Bronchial epithelial cell (primary cell): ENCODE results near the gene PPP3R1. TPM values are rescaled to one million over a fixed set of nuclear protein-coding genes. Genes with fewer than 3 reads are reported as not detected.

Experiments used
- DNase-seq: peaks from one replicate; pipeline ENCODE4 v3.0.0-alpha.2; 2010; ENCODE audit warnings: low read depth
- FAIRE-seq: peaks from 2 replicates; lab custom pipeline; 2011; peaks lifted over from hg19 to GRCh38; lab: Jason Lieb, UNC
- H3K27me3 ChIP-seq: 2 replicates; pipeline ENCODE4 v1.5.1; 2011; ENCODE audit warnings: low read length; ENCODE audit not compliant: control insufficient read depth, insufficient read depth
- H3K36me3 ChIP-seq: 2 replicates; pipeline ENCODE4 v1.5.1; 2011; ENCODE audit warnings: low read length; ENCODE audit not compliant: control insufficient read depth, insufficient read depth
- H3K4me3 ChIP-seq: 2 replicates; pipeline ENCODE4 v1.5.1; 2011; ENCODE audit warnings: mild to moderate bottlenecking, low read depth, low read length, control low read depth
- total RNA-seq: library from RNA; depleted of rRNA; stranded (reverse); fragments of >200 nt; gene quantifications from 2 replicates; pipeline ENCODE4 v1.2.1, GENCODE V29; 2014
- TF ChIP-seq, protein P1 (sequence below): IDR thresholded peaks from 2 replicates; pipeline ENCODE4 v1.5.1; 2011; ENCODE audit warnings: mild to moderate bottlenecking, moderate library complexity, low read length, control low read depth, inconsistent platforms; ENCODE audit not compliant: insufficient read depth, severe bottlenecking

PPP3R1 gene
- total RNA-seq, 1 donor from 2014 or later, result 19.2 TPM

DNA sequence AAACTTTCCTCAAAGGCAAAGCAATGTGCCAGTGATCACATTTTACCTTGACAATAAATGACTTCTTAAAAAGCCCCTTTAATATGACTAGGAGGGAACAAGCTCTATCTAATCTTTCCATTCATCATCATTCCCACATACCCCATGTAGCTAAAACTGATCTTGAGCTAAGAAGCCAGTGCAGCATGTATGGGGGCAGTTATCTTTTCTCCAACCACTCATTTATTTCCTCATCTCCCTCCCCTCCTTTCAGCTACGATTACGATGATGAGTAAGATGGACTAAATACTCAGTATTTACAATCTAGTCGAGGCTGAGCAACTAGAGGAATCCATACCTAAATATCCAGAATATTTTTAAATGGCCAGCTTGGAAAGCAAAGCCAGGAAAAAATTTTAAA lies 59.2 kb downstream of the PPP3R1 start:
- FAIRE-seq, result no peak
- no peak overlapping the region for H3K4me3 ChIP-seq
- TF ChIP-seq, protein P1, sequence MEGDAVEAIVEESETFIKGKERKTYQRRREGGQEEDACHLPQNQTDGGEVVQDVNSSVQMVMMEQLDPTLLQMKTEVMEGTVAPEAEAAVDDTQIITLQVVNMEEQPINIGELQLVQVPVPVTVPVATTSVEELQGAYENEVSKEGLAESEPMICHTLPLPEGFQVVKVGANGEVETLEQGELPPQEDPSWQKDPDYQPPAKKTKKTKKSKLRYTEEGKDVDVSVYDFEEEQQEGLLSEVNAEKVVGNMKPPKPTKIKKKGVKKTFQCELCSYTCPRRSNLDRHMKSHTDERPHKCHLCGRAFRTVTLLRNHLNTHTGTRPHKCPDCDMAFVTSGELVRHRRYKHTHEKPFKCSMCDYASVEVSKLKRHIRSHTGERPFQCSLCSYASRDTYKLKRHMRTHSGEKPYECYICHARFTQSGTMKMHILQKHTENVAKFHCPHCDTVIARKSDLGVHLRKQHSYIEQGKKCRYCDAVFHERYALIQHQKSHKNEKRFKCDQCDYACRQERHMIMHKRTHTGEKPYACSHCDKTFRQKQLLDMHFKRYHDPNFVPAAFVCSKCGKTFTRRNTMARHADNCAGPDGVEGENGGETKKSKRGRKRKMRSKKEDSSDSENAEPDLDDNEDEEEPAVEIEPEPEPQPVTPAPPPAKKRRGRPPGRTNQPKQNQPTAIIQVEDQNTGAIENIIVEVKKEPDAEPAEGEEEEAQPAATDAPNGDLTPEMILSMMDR, result no peak

DNA sequence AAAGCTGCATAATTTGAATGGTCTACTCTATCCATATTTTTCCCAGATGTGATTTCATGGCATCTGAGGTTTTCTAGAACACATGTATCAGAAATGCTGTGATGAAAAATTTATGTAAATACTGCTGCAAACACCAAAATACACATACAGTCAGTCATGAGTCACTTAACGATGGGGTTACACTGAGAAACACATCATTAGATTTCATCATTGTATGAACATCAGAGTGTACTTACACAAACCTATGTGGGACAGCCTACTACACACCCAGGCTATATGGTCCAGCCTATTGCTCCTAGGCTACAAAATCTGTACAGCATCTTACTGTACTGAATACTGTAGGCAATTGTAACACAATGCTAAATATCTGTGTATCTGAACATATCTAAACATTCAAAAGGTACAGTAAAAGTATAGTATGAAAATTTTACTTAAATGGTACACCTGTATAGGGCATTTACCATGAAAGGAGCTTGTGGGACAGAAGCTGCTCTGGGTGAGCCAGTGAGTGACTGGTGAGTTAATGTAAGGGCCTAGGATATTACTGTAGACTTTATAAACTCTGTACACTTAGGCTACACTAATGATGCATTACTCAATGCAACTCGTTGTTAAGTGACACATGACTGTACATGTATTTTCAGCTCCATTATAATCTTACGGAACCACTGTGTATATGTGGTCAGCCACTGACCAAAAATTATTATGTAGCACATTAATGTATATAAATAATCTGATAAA lies 61.2 kb downstream of the PPP3R1 start:
- no peaks in the 10 kb centered on the region for H3K36me3 ChIP-seq
- H3K4me3 ChIP-seq, result no peak overlapping the region
- TF ChIP-seq, protein P1, result no peak
- FAIRE-seq (no peak), DNase-seq (peak; percentile 97)
- no peaks in the 10 kb centered on the region for H3K27me3 ChIP-seq

More for the DNA sequence above, 59.2 kb downstream of the PPP3R1 start:
- Histone ChIP-seq H3K36me3 (no peaks in the 10 kb centered on the region), H3K27me3 (no peaks in the 10 kb centered on the region)
- no peak for DNase-seq

DNA sequence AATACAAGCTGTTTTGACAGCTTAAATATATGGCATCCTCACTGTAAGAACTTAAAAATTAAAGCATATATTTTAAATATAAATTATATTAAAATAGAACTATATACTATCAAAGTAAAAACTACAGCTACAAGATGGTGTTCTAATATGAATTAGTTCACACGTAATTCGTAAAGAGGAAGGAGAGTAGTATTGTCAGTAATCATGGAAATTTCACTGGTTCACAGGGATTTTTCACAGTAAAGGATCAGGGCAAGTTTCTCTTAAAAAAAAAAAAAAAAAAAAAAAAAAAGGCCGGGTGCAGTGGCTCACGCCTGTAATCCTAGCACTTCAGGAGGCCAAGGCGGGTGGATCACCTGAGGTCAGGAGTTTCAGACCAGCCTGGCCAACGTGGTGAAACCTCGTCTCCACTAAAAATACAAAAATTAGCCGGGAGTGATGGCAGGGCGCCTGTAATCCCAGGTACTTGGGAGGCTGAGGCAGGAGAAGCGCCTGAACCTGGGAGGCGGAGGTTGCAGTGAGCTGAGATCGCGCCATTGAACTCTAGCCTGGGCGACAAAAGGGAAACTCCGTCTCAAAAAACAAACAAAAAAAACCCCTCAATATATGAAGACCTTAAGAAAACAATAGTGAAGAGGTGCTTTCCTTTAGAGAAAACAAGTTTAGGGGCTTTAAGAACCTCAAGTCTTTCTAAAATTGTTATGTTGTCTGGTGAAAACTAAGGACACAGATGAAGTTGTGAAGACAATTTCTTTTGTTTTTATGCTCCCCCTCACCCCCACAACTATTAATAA lies 62.1 kb downstream of the PPP3R1 start:
- Histone ChIP-seq H3K4me3 (no peak overlapping the region), H3K36me3 (no peaks in the 10 kb centered on the region), H3K27me3 (no peaks in the 10 kb centered on the region)
- no peak for DNase-seq
- no peak for FAIRE-seq
- TF ChIP-seq, protein P1, result no peak

DNA sequence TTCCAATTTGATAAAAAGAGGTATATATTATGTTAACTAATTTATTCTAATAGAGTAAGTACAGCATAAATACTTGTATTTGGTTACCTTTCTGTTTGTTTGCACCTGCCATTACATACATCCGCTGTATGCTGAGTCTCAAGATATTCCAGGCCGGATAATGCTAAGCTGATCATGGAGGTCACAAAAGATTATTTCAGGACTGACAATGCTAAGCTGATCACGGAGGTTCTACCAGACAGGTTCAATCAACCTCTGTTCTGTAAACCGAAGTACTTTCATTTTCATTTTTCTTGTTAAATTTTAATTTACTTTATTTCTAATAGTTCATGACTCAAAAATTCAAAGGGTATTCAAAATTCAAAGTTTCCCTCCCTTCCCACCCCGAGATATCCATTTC lies 63.5 kb downstream of the PPP3R1 start:
- no peaks in the 10 kb centered on the region for H3K27me3 ChIP-seq
- FAIRE-seq (no peak), DNase-seq (no peak)
- TF ChIP-seq, protein P1, result no peak
- no peak overlapping the region for H3K4me3 ChIP-seq
- peaks cover 3% of the 10 kb centered on the region for H3K36me3 ChIP-seq

DNA sequence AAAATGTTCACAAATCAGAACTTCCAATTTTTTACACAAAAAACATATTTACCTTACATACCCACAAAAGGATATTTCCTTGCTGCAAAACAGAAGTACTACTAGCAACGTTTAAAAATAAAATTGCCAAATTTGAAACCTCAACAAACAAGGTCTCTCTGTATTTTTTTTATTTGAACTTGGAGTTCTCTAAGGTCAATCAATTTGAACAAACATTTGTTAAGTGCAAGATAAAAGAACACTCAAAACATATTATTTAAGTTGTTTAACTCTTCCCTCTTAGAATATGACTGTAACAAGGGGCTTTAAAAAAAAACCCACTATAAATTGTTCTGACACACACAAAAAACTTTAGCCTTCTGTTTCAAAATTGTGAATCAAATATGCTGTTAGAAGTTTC lies 65.0 kb downstream of the PPP3R1 start:
- H3K36me3 ChIP-seq, result peaks cover 3% of the 10 kb centered on the region
- no peak for DNase-seq
- H3K4me3 ChIP-seq, result no peak overlapping the region
- FAIRE-seq, result no peak
- H3K27me3 ChIP-seq, result no peaks in the 10 kb centered on the region
- TF ChIP-seq, protein P1, result no peak
